Germinal center (tissue), 1 donor: ENCODE data around the gene RIOK3.
A peak's percentile ranks its signal among the peaks of the same experiment; 100 is the strongest.
"Not testable (repeated sequence)": the region's sequence is repeated elsewhere in the genome, so short reads cannot be mapped to it uniquely, and the experiment has no call there.

ENCODE experiments used
- DNase-seq: peaks from one replicate; pipeline ENCODE4 v3.0.0; 2012; ENCODE audit warnings: mixed read lengths, low spot score

RIOK3 gene

DNA sequence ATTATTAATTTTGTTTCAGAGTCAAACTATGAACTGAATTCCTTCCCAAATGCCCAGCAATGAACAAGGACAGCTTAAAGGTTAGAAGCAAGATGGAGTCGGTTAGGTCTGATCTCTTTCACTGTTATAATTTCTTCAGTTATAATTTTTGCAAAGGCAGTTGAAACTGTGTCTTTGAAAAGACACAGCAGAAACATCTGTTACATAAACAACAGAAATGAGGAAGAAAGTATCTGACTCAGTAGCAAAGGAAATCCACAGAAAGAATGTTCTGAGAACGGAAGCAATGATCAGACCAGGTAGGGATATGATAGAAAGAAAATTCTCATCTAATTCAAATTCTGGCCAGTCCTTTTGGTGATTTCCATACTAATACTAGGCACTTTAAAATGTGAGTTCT is 45.0 kb downstream of the RIOK3 start:
- peak; percentile 32 for DNase-seq

DNA sequence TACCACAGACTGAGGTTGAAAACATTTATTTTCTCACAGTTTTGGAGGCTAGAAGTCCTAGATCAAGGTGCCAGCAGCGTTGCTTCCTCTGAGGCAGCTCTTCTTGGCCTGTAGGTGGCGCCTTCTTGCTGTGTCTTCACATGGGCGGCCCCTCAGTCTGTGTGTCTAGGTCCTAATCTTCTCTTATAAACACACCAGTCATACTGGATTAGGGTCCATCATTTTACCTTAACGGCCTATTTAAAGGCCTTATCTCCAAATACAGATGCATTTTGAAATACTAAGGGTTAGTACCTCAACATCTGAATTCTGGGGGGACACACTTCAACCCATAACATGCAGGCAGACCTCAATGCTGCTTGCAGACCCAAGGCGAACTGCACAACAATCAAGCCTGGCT is 45.8 kb downstream of the RIOK3 start:
- DNase-seq, result peak; percentile 62

DNA sequence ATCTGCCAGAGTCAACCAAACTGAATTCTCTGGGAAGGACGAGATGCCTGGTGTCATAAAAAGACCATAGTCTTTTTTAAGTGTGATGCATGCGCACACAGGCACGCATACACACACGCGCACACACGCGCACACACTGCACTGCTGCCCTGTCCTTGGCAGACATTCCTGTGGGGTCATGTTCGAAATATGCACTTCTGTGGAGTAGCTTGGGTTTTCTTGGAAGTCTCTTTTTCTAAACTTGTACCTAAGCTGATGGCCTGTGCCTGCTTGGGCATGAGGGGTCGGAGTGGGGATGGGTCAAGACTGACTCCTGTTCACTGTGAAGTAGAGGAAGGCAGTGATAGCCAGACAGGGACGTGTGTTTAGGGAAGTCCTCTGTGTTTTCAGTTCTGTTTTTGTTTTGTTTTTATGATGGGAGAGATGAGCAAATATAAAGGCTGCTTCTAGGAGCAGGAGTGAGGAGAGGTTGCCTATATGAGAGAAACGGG is 46.2 kb downstream of the RIOK3 start:
- DNase-seq, result peak; percentile 35

DNA sequence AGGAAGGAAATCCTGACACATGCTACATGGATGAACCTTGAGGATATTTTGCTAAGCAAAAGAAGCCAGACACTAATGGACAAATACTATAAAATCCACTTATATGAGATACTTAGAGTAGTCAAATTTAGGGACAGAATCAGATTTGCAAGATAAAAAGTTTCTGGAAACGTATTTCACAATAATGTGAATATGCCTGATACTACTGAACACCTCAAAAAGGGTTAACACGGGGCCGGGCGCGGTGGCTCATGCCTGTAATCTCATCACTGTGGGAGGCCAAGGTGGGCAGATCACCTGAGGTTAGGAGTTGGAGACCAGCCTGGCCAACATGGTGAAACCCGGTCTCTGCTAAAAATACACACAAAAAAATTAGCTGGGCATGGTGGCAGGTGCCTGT is 48.5 kb downstream of the RIOK3 start:
- no peak for DNase-seq

DNA sequence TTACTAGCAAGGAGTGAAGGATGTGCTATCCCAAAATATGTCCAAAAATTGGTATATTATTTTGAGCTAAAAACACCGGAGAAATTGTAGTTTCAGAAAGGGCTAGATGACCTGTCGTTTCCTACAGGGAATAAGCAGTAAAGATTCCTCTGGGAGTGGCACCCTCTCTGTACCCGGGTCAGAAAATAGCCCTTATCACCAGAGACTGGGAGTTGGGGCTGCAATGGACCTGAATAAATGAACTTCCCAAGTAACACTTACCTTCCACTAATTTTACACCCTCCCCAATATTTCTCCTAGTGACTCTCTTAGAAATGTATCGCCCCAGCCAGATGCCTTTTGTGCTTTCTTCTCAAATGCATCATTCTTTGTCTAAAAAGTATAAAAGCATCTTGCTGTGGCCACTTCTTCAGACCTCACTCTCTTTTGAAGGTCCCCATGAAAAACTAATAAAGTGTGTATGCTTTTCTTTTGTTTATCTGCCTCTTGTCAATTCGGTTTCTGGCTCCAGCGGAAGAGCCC is 49.5 kb downstream of the RIOK3 start:
- DNase-seq, result no peak

DNA sequence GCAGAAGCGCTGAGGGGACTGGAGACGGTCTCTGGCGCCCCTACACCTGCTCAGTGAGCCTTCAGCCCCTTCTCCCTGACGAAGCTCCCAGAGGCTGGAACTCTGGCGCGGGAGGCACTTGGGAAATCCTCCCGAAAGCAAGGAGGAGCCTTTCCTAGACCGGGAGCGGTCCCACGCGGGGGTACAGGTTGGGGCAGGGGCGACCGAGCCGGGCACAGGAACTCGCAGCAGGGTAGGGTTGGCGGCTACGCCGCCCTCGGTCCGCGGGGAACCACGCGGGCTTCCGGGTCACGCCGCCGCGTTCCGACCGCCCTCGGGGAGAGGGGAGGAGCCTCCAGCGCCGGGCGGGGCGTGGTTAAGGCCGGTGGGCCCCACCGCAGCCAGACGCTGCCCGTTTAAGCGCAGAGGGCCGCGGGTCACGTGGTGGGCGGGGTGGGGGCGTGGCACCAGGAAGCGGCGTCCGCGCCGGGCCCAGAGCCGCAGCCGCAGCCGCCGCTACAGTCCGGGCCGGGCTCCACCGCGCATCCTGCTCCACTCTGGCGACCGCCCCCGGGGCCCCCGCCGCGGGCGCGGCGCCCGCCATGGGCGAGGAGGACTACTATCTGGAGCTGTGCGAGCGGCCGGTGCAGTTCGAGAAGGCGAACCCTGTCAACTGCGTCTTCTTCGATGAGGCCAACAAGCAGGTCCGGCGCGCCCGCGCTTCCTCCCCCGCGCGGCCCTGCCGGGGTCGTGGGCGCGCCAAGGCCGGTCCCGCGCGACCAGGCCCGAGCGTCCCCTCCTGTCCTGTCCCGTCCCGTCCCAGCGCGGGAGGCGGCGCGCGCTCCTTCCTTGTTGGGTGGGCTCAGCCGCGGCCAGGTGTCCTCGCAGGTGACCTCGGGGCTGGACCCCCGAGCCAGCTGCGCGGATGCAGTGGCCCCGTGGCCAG is 50.2 kb downstream of the RIOK3 start, which contains the start of gene RMC1:
Gene RMC1 (plus strand): TSS at position 474 of the 925 bp plus-strand sequence. CDS start 108 bp downstream, at position 582.
- DNase-seq, result peak; percentile 96

DNA sequence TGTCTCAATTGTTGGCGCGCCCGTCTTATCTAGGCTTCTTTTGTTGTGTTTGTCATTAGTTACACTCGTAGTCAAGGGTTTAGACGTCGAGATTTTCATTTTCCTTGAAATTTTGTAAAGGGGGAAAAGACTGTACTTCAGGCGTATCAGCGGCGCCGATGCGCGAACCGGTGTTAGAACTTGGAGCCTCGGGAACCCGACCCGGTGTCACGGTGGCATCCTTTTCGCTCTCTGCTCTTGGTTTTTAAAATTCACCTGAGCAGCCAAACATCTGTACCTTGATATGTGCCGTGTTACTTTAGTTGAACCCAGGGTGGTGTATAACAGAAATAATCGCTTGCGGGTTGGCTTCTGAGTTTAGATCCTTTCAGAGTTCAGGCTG is 50.9 kb downstream of the RIOK3 start:
- no peak for DNase-seq

DNA sequence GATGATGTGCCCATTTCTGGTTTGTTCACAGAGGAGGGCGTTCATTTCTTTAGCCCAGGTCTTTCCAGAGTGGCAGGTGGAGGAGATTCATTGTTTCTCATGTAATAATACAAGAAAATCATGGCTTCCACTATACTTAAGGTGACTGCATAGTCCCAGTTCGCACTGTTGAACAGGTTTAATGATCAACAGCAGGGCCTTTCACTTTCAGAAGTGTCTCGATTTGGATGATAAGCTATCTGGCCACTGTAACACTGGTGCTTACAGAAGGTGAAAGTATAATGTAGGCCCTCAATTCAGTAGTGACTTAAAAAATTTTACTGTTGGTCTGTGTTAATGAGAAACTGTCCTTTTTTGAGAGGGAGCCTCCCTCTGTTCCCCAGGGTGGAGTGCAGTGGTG is 51.6 kb downstream of the RIOK3 start:
- no peak for DNase-seq

DNA sequence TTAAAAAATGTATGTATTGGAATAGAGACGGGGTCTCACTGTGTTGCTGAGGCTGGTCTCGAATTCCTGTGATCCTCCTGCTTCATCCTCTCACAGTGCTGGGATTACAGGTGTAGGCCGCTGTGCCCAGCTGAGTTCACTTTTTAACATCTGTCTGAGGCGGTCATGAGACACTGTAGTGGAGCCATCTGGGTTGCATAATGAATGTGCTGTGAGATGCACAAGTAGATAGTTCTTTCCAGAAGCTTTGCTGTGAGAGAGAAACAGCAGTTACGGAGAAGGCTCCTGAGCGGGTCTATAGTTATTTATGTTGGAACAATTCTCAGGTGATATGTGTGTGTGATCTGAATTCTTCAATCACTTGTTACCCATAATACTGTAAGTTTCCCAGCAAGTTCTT is 53.3 kb downstream of the RIOK3 start:
- DNase-seq, result no peak

DNA sequence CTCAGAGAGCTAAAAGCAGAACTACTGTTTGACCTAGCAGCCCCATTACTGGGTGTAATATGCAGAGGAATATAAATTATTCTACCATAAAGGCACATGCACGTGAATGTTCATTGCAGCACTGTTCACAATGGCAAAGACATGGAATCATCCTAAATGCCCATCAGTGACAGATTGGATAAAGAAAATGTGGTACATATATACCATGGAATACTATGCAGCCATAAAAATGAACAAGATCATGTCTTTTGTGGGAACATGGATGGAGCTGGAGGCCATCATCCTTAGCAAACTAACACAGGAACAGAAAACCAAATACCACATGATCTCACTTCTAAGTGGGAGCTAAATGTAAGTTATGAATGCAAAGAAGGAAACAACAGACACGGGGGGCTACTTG is 57.8 kb downstream of the RIOK3 start:
- not testable (repeated sequence) for DNase-seq

DNA sequence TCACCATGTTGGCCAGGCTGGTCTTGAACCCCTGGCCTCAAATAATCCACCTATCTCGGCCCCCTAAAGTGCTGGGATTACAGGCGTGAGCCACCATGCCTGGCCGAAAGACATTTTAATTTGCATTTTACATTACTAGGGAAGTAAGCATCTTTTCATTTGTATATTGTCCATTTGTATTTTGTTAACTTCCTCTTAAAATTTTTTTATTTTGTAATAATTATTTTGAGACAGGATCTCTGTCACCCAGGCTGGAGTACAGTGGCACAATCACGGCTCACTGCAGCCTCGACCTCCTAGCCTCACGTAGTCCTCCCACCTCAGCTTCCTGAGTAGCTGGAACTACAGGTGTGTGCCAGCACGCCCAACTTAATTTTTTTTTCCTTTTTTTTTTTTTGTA is 59.1 kb downstream of the RIOK3 start:
- DNase-seq, result not testable (repeated sequence)

DNA sequence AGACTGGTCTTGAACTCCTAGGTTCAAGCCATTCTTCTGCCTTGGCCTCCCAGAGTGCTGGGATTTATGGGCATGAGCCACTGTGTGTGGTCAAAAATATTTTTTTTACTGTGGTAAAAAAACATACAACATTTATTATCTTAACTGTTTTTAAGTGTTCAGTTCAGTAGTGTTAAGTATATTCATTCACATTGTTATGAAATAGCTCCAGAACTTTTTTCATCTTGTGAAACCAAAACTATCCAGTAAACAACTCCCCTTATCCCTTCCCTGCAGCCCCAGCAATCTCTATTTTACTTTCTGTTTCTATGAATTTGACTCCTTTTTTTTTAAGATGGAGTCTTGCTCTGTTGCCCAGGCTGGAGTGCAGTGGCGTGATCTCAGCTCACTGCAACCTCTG is 59.6 kb downstream of the RIOK3 start:
- no peak for DNase-seq

DNA sequence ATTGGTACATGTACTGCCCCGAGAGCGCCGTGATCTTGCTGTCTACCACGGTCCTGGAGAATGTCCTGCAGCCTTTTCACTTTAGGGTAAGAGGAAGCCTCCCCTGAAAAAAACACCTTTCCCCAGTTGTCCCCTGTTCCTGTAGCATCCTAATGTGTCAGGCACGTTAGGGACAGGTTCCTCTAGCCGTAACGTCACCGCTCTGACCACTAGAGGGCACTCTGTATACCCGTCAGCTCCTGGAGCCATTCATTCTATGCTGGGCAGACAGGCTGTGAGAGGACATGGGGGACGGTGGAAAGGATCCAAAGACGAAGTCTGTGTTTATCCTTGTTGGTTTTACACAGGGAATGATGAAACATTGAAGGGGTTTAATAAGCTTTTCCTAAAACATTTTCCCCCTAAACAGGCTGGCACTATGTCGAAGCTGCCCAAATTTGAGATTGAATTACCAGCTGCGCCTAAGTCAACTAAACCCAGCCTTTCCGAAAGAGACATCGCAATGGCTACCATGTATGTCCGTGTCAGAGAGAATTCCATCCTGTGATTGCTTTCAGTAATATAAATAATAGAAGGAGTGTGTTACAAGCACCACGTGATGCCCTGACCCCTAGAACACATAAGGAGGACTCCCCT is 62.9 kb downstream of the RIOK3 start:
- DNase-seq, result peak; percentile 70

DNA sequence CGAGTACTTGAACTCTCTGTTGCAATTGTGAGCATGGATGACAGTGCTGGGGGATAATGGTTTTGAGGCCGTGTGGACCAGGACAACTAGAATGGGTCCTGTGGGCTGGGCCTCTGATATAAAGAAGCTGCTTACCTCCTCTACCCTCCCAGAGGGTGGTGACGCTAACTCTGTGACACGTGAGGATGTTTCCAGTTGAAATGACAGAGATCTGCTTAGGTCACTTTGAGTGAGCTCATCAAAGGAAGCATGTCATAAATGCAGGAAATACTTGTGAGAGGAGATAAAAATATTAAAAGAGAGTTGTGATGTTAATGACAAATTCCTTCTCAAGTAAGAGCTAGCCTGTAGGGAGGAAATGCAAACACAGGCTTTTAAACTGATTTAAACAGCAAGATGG is 66.6 kb downstream of the RIOK3 start:
- DNase-seq, result no peak

DNA sequence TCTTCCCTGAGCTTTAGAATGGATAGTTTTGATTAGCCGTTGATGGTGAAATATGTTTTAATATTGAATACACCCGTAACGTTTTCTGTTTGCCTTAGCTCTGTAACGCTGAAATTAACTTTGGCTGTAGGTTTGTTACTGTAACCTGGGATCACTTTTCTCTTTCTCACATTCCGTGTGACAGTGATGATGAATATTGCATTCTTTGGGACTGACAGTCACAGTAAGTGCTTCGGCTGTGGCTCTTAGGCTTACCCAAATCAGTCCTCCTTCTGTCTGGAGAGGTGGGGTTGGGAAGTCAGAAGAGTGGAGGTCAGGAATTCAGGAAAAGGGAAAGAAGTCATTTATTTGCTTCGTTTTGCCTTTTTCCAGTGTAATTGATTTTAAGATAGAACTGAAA is 68.2 kb downstream of the RIOK3 start:
- no peak for DNase-seq

DNA sequence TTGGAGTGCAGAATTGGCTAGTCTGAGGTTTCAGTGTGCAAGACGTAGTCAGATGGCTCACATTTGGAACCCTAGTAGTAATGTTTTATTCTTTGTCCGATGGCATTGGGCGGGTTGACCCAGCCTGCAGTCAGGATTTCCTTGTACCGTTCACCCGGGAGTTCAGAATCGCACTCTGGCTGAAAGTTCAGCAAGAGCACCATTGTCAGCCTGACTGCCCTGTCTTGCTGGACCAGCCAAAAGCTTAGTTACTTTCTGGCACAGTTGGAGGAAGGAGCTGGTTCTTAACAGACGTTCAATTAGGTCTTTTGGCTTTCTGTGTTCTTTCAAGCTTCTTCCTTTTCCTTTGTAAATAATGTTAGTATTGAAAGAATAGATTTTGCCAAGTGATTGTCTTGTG is 68.8 kb downstream of the RIOK3 start:
- DNase-seq, result no peak

DNA sequence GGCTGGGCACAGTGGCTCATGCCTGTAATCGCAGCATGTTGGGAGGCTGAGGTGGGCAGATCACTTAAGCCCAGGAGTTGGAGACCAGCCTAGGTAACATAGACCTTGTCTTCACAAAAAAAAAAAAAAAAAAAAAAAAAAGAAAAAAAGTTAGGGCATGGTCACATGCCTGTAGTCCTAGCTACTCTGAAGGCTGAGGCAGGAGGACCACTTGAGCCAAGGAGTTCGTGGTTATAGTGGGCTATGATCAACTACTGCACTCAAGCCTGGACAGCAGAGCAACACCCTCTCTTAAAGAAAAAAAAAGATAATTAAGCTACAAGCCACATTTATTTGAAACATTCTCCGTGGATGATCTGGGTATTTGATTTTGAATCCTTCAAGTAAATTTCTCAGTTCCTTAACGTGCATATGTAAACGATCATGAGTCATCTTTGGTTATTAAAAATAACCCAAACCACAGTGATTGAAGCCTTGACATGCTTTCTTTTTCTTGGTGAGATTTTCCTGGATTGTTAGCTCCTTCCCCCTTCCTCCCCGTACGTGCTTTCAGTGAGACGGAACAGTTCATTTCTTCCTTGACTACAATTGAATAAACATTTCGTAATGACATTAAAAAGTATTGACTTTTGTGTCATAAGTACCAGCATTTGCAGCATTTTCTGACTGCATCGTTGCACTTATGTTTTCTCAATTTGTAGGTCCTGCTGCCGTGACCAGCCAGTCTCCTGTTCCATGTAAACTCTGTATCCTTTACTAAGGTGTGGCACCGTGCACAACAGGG is 70.5 kb downstream of the RIOK3 start:
- no peak for DNase-seq

DNA sequence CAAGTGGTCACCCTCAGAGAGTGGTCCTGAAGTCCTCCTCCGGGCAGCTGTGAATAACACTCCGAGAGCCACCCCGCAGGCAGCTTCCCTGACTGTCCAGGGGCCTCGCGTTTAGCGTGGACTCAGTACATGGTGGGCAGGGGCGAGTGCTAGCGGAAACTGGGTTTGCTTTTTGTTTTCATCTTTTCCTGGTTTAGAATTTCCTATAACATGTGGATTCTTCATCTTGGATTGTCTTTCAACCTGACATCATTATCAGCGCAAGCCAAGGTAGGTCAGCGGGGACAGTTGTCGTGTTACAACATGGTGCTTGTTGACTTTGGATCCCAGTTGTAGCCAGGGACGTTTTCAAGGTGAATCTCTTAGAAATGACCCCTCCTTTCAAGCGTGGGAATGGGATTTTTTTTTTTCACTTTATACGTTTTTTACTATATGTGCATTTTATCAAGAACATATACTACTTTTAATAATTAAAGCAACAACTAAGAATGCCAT is 71.2 kb downstream of the RIOK3 start:
- DNase-seq, result no peak

DNA sequence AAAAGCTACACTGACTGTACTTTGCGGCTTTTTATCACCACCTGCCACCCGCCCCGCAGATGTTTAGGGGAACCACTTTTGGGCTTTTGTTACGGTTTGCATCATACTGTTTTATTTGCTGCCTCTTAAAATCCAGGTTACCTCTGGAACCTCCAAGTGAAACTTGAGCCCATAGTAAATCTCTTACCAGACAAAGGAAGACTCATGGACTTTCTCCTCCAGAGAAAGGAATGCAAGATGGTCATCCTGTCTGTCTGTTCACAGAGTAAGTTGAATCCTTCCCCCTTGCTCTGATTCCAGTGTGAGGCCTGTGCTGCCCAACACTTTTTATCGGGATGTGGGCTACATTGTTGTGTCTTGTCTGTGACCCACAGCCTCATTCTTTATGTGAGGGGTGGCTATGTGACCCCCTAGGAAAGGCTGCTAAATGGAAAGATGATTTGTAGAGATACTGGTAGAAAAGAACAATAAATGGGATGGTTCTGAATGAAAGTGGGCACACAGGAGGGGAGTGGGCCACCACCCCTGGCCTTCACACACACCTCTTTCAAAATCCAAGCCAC is 73.5 kb downstream of the RIOK3 start:
- DNase-seq, result no peak

DNA sequence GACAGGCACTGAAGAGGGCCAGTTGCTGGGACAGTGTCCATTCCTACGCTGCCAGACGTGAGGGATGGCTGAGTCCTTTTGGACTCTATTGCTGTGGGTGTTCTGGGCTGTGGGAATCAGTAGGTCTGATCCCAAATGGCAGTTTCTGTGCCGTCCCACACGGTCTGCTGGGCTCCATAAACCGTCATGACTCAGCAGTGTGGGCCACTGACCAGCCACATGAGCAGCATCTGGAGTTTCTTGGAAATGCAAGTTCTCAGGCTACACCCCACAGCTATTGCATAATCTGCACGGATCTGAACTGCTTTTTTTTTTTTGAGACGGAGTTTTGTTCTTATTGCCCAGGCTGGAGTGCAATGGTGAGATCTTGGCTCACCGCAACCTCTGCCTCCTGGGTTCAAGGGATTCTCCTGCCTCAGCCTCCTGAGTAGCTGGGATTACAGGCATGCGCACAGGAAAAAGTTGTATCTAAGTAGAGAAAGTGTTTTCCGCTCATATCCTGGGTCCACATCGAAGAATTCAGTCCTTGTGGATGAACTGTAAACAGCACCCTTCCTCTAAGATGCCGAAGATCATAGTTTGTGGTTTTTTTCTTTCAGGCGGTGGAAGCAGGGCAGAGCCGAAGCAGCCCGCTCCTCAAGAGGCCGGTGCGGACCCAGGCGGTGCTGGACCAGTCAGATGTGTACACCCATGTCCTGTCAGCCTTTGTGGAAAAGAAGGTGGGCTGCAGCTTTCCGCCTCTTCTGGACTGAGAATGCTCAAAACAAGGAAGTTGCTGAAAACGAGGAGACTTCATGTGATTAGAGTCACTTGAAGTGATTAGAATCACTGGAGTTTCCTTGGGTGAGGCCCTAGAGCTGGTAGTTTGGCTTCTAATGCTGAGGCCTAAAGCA is 75.7 kb downstream of the RIOK3 start:
- DNase-seq, result no peak

DNA sequence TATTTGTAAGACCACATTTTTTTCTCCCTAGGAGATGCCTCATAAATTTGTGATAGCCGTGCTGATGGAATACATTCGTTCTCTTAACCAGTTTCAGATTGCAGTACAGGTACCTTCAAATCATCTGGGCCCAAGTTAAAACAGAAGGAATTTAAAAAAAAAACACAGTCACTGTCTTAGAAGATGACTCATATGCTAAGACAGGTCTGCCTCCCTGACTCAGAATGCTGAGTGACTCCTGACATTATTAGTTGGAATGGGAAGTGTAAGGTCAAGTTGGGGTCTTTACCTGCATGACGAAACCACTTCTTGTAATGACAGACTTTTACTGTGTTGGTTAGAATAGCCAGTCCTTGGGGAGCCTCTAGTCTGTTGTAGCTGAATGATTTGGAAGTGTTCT is 76.5 kb downstream of the RIOK3 start:
- DNase-seq, result no peak
